Measurements from ENCODE around the gene EAPP. TPM values are rescaled to one million over a fixed set of nuclear protein-coding genes. Genes with fewer than 3 reads are reported as not detected.
A peak's percentile ranks its signal among the peaks of the same experiment; 100 is the strongest.
"Not testable (repeated sequence)": the region's sequence is repeated elsewhere in the genome, so short reads cannot be mapped to it uniquely, and the experiment has no call there.

EAPP gene
- total and polyA plus RNA-seq, 8 donors, result 15.8 to 95.3 (median 34.8) TPM

DNA sequence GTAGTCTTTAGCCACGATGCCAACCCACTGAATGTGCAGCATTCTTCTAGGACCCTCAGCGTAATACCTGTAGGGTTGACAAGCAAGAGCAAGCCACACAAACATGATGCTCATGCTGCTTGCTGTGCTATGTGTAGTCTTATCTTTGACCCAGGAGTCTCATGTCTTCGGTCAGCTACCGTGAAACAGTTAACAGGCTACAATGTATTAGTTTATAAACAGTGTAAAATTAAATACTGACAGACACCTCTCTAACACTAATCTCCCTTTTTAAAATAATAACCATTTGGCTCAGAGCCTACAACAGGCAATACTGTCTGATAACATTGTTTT lies 1.9 kb downstream of the EAPP start:
- no peak for DNase-seq
- intact Hi-C loops (cut with DNase I; ENCODE audit: low total_unique reads), result no loop called here
- Histone ChIP-seq H3K4me3 (peak overlapping the region in 3 of 4 donors; percentile 64 to 95 (median 82)), H3K27ac (peak overlapping the region in 1 of 5 donors; percentile 99), H3K4me1 (peaks cover 18 to 38% (median 29%) of the 10 kb centered on the region in 4 donors), H3K27me3 (no peaks in the 10 kb centered on the region), H3K9me3 (no peaks in the 10 kb centered on the region), H3K36me3 (peaks cover 19 to 48% (median 44%) of the 10 kb centered on the region in 4 donors)
- 61 to 85% (median 71%) methylated on average over 4 of the region's 4 CpGs for WGBS, 5 donors
- TF ChIP-seq EP300 (IDR thresholded peaks at IDR 0.05), result no peak
- TF ChIP-seq POLR2AphosphoS5 (IDR thresholded peaks at IDR 0.05), result no peak
- TF ChIP-seq POLR2A (IDR thresholded peaks at IDR 0.05), result no peak
- TF ChIP-seq, protein P1, sequence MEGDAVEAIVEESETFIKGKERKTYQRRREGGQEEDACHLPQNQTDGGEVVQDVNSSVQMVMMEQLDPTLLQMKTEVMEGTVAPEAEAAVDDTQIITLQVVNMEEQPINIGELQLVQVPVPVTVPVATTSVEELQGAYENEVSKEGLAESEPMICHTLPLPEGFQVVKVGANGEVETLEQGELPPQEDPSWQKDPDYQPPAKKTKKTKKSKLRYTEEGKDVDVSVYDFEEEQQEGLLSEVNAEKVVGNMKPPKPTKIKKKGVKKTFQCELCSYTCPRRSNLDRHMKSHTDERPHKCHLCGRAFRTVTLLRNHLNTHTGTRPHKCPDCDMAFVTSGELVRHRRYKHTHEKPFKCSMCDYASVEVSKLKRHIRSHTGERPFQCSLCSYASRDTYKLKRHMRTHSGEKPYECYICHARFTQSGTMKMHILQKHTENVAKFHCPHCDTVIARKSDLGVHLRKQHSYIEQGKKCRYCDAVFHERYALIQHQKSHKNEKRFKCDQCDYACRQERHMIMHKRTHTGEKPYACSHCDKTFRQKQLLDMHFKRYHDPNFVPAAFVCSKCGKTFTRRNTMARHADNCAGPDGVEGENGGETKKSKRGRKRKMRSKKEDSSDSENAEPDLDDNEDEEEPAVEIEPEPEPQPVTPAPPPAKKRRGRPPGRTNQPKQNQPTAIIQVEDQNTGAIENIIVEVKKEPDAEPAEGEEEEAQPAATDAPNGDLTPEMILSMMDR (IDR thresholded peaks at IDR 0.05), result no peak

DNA sequence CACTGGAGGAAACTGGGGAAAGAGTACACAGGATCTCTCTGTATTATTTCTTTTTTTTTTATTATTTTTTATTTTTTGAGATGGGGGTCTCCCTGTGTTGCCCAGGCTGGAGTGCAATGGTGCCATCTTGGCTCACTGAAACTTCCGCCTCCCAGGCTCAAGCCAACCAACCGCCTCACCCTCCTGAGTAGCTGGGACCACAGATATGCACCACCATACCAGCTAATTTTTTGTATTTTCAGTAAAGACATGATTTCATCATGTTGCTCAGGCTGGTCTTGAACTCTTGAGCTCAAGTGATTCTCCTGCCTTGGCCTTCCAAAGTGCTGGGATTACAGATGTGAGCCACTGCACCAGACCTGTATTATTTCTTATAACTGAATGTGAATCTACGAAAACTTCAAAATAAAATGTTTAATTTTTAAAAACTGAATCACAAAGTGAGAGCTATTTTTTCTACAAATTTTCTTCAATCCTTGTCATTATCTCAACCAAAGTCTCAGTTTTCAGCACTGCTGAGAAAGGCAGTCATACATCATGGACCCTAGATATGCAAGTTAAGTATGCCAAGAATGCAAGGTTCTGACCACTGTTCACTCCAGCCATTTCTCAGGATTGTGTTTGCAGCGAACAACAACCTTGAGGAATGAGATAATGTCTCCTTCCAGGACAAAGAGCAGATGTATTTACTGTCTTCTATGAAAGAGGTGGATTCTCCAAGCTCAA lies 2.4 kb downstream of the EAPP start:
- H3K36me3 ChIP-seq, result peaks cover 24 to 53% (median 49%) of the 10 kb centered on the region in 4 donors
- DNase-seq, result no peak
- 90 to 91% (median 90%) methylated on average over 4 of the region's 4 CpGs for WGBS, 5 donors
- peak overlapping the region in 2 of 4 donors; percentile 64 to 82 for H3K4me3 ChIP-seq
- H3K27me3 ChIP-seq, result no peaks in the 10 kb centered on the region
- intact Hi-C loops (cut with DNase I; ENCODE audit: low total_unique reads), result no loop called here
- TF ChIP-seq POLR2AphosphoS5 (IDR thresholded peaks at IDR 0.05), result no peak
- peak overlapping the region in 1 of 5 donors; percentile 99 for H3K27ac ChIP-seq
- no peaks in the 10 kb centered on the region for H3K9me3 ChIP-seq
- peaks cover 18 to 38% (median 29%) of the 10 kb centered on the region in 4 donors for H3K4me1 ChIP-seq

GRCh38 chr14:34527591-34527990 lies 11.9 kb downstream of the EAPP start:
- WGBS, 5 donors, result 91 to 100% (median 92%) methylated on average over 1 of the region's 1 CpG
- peaks cover 96 to 100% (median 100%) of the 10 kb centered on the region in 4 donors for H3K36me3 ChIP-seq
- no peak overlapping the region for H3K27ac ChIP-seq
- no peak for TF ChIP-seq POLR2AphosphoS5 (IDR thresholded peaks at IDR 0.05)
- no peak for TF ChIP-seq POLR2A (IDR thresholded peaks at IDR 0.05)
- no peak for TF ChIP-seq EP300 (IDR thresholded peaks at IDR 0.05)
- TF ChIP-seq, protein P1 (IDR thresholded peaks at IDR 0.05), result no peak
- H3K4me1 ChIP-seq, result no peaks in the 10 kb centered on the region
- intact Hi-C loops (cut with DNase I; ENCODE audit: low total_unique reads), result no loop called here
- no peak overlapping the region for H3K4me3 ChIP-seq
- no peaks in the 10 kb centered on the region for H3K27me3 ChIP-seq
- DNase-seq, result no peak
- H3K9me3 ChIP-seq, result no peaks in the 10 kb centered on the region

DNA sequence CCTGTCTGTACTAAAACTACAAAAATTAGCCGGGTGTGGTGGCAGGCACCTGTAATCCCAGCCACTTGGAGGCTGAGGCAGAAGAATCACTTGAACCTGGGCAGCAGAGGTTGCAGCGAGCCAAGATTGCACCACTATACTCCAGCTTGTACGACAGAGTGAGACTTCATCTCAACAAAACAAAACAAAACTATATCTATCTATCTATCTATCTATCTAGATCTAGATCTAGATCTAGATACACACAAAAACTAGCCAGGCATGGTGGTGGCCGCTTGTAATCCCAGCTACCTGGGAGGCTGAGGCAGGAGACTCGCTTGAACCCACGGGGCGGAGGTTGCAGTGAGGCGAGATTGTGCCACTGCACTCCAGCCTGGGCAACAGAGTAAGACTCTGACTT lies 15.3 kb downstream of the EAPP start:
- intact Hi-C loops (cut with DNase I; ENCODE audit: low total_unique reads); H3K4me1 ChIP-seq; H3K9me3 ChIP-seq; H3K4me3 ChIP-seq; H3K27ac ChIP-seq; DNase-seq; H3K27me3 ChIP-seq: not testable (repeated sequence)
- WGBS, 5 donors, result 95 to 99% (median 97%) methylated on average over 8 of the region's 8 CpGs
- peaks cover 94 to 100% (median 100%) of the 10 kb centered on the region in 4 donors for H3K36me3 ChIP-seq

- H3K9me3 ChIP-seq, result no peaks in the 10 kb centered on the region
- H3K27me3 ChIP-seq, result no peaks in the 10 kb centered on the region
- H3K27ac ChIP-seq, result no peak overlapping the region
- intact Hi-C loops (cut with DNase I; ENCODE audit: low total_unique reads), result no loop called here
- H3K4me3 ChIP-seq, result no peak overlapping the region
- H3K36me3 ChIP-seq, result peaks cover 90 to 100% (median 100%) of the 10 kb centered on the region in 4 donors
- no peak for DNase-seq
- H3K4me1 ChIP-seq, result no peaks in the 10 kb centered on the region
- TF ChIP-seq POLR2AphosphoS5 (IDR thresholded peaks at IDR 0.05), result no peak
- TF ChIP-seq, protein P1 (IDR thresholded peaks at IDR 0.05), result no peak
- TF ChIP-seq POLR2A (IDR thresholded peaks at IDR 0.05), result no peak
- no peak for TF ChIP-seq EP300 (IDR thresholded peaks at IDR 0.05)
- 61 to 90% (median 82%) methylated on average over 2 of the region's 2 CpGs for WGBS, 5 donors
Observed at GRCh38 chr14:34522496-34522895, 17.0 kb downstream of the EAPP start.

- H3K27me3 ChIP-seq; H3K9me3 ChIP-seq; H3K27ac ChIP-seq; intact Hi-C loops (cut with DNase I; ENCODE audit: low total_unique reads); H3K4me3 ChIP-seq; H3K4me1 ChIP-seq; DNase-seq: not testable (repeated sequence)
- peaks cover 77 to 100% (median 99%) of the 10 kb centered on the region in 4 donors for H3K36me3 ChIP-seq
- WGBS, 5 donors, result 87 to 97% (median 96%) methylated on average over 6 of the region's 6 CpGs
Observed at GRCh38 chr14:34521071-34521470, 18.4 kb downstream of the EAPP start.

GRCh38 chr14:34520304-34520970 lies 19.1 kb downstream of the EAPP start:
- intact Hi-C loops (cut with DNase I; ENCODE audit: low total_unique reads); H3K27ac ChIP-seq; H3K9me3 ChIP-seq; H3K4me3 ChIP-seq; H3K4me1 ChIP-seq; H3K27me3 ChIP-seq; DNase-seq: not testable (repeated sequence)
- 85 to 98% (median 96%) methylated on average over 7 of the region's 7 CpGs for WGBS, 5 donors
- peaks cover 72 to 100% (median 99%) of the 10 kb centered on the region in 4 donors for H3K36me3 ChIP-seq

Data from stomach (tissue), 9 donors.